MCF 10A (cell line): ENCODE data around the gene NFKB2. TPM values are rescaled to one million over a fixed set of nuclear protein-coding genes. Genes with fewer than 3 reads are reported as not detected.

Experiments
- BruUV-seq: library from RNA; stranded (reverse); fragments of 400-500 nt; replicated peaks from 2 replicates; lab custom pipeline; 2021; lab: Mats Ljungman, UMichigan
- CTCF ChIA-PET: fragments of 300-600 bp; sonication (Branson Sonifier 250); formaldehyde crosslinking; extraction: SDS; loops from one replicate; lab custom pipeline; 2021; ENCODE audit warnings: antibody characterized with exemption, inconsistent platforms; lab: Yijun Ruan, JAX
- POLR2A ChIA-PET: fragments of 300-600, 350-650 bp; sonication (Branson Sonifier 250); formaldehyde crosslinking; extraction: SDS; loops from one replicate; lab custom pipeline; 2020; ENCODE audit warnings: antibody characterized with exemption, inconsistent platforms; lab: Yijun Ruan, JAX
- DNase-seq: peaks from one replicate; pipeline ENCODE4 v3.0.0-alpha.2; 2018; ENCODE audit not compliant: unreplicated experiment
- H3K27ac Mint-ChIP-seq: one replicate; pipeline ENCODE4 v1.8.0; 2022; ENCODE audit warnings: mild to moderate bottlenecking, low read depth, mixed read lengths; ENCODE audit not compliant: unreplicated experiment
- H3K27me3 Mint-ChIP-seq: one replicate; pipeline ENCODE4 v1.8.0; 2022; ENCODE audit warnings: mixed read lengths; ENCODE audit not compliant: insufficient read depth, unreplicated experiment
- H3K36me3 Mint-ChIP-seq: one replicate; pipeline ENCODE4 v1.8.0; 2022; ENCODE audit warnings: mild to moderate bottlenecking, moderate library complexity, mixed read lengths; ENCODE audit not compliant: insufficient read depth, unreplicated experiment
- H3K4me1 Mint-ChIP-seq: one replicate; pipeline ENCODE4 v1.8.0; 2022; ENCODE audit warnings: mixed read lengths; ENCODE audit not compliant: insufficient read depth, unreplicated experiment
- H3K4me3 Mint-ChIP-seq: one replicate; pipeline ENCODE4 v1.8.0; 2022; ENCODE audit warnings: mild to moderate bottlenecking, moderate library complexity, mixed read lengths; ENCODE audit not compliant: unreplicated experiment
- H3K9me3 Mint-ChIP-seq: one replicate; pipeline ENCODE4 v1.8.0; 2022; ENCODE audit warnings: mixed read lengths; ENCODE audit not compliant: unreplicated experiment
- CTCF ChIP-seq: fragments of 200-600 bp; IDR thresholded peaks from one replicate; pipeline ENCODE4 v1.8.0; 2022; ENCODE audit warnings: antibody characterized with exemption, mild to moderate bottlenecking; ENCODE audit not compliant: unreplicated experiment
- intact Hi-C: fragments of 100-400 bp; cut with micrococcal nuclease; formaldehyde crosslinking; loops from 2 replicates; pipeline ENCODE4 v1.14.1; 2022
- total RNA-seq: library from RNA; stranded (reverse); gene quantifications from 2 replicates; pipeline ENCODE4 v1.2.3, GENCODE V29; 2022

NFKB2 gene
- total RNA-seq, 1 experiment from 2014 or later: 76.2 TPM

- no peaks in the 10 kb centered on the region for H3K4me1 Mint-ChIP-seq
- no peak for TF ChIP-seq CTCF
- no peaks in the 10 kb centered on the region for H3K36me3 Mint-ChIP-seq
- H3K27me3 Mint-ChIP-seq: peaks cover 53% of the 10 kb centered on the region
- CTCF ChIA-PET: interaction anchor here (1.5 kb wide), 1 partner anchor 9 kb away, joined by 9 read pairs; no protein-coding TSS in a partner anchor
- H3K9me3 Mint-ChIP-seq: no peaks in the 10 kb centered on the region
- no peak for DNase-seq
- intact Hi-C loops: no loop called here
- BruUV-seq: no TSS peak
- POLR2A ChIA-PET: interaction anchor here (0.5 to 1.9 kb wide), 4 partner anchors 11 to 28 kb away, joined by 3 to 9 read pairs (median 5); partner anchors contain the start of genes CUEDC2, FBXL15 and NFKB2
- no peak overlapping the region for H3K27ac Mint-ChIP-seq
- H3K4me3 Mint-ChIP-seq: peak overlapping the region; percentile 55
Observed at GRCh38 chr10:102408728-102409603, 13.5 kb downstream of the NFKB2 start.

GRCh38 chr10:102409604-102410428 lies 14.3 kb downstream of the NFKB2 start:
- peak overlapping the region; percentile 55 for H3K4me3 Mint-ChIP-seq
- ChIA-PET POLR2A (interaction anchor here (0.6 to 1.9 kb wide), 4 partner anchors 11 to 23 kb away, joined by 3 to 9 read pairs (median 6); partner anchors contain the start of genes CUEDC2, FBXL15 and NFKB2), CTCF (interaction anchor here (0.6 to 1.5 kb wide), 3 partner anchors 10 to 174 kb away, joined by 4 to 9 read pairs (median 6); no protein-coding TSS in a partner anchor)
- no peaks in the 10 kb centered on the region for H3K9me3 Mint-ChIP-seq
- H3K27me3 Mint-ChIP-seq: peaks cover 53% of the 10 kb centered on the region
- intact Hi-C loops: no loop called here
- H3K27ac Mint-ChIP-seq: no peak overlapping the region
- DNase-seq: no peak
- no TSS peak for BruUV-seq
- no peak for TF ChIP-seq CTCF
- no peaks in the 10 kb centered on the region for H3K4me1 Mint-ChIP-seq
- no peaks in the 10 kb centered on the region for H3K36me3 Mint-ChIP-seq

GRCh38 chr10:102410429-102411073 lies 15.0 kb downstream of the NFKB2 start:
- Mint-ChIP-seq H3K9me3 (no peaks in the 10 kb centered on the region), H3K4me3 (no peak overlapping the region), H3K27me3 (peaks cover 54% of the 10 kb centered on the region), H3K36me3 (no peaks in the 10 kb centered on the region), H3K27ac (no peak overlapping the region), H3K4me1 (no peaks in the 10 kb centered on the region)
- intact Hi-C loops: no loop called here
- CTCF ChIA-PET: interaction anchor here (0.6 to 1.5 kb wide), 4 partner anchors 8 to 175 kb away, joined by 4 to 9 read pairs (median 6); no protein-coding TSS in a partner anchor
- BruUV-seq: no TSS peak
- POLR2A ChIA-PET: interaction anchor here (1.4 to 1.9 kb wide), 2 partner anchors 10 to 15 kb away, joined by 7 to 9 read pairs; partner anchors contain the start of genes FBXL15 and NFKB2
- DNase-seq: no peak
- TF ChIP-seq CTCF: no peak
